Neural progenitor cell (in vitro differentiated cells): ENCODE data around the gene CACNA1D. TPM values are rescaled to one million over a fixed set of nuclear protein-coding genes. Genes with fewer than 3 reads are reported as not detected.

Experiments
- DNase-seq: peaks from one replicate; pipeline ENCODE4 v3.0.0-alpha.2; 2016; ENCODE audit warnings: low spot score
- H2AFZ ChIP-seq: fragments of 200-600 bp; sonication (generic); replicated peaks from 2 replicates; pipeline ENCODE4 v1.6.1; 2016; ENCODE audit warnings: antibody characterized with exemption
- H3F3A ChIP-seq: fragments of 200-600 bp; sonication (generic); 2 replicates; pipeline ENCODE4 v1.6.1; 2016; ENCODE audit warnings: antibody characterized with exemption, low read depth
- H3K27ac ChIP-seq: fragments of 200-600 bp; sonication (generic); 2 replicates; pipeline ENCODE4 v1.5.1; 2016; ENCODE audit warnings: mild to moderate bottlenecking
- H3K27me3 ChIP-seq: fragments of 200-600 bp; sonication (generic); 2 replicates; pipeline ENCODE4 v1.6.1; 2016; ENCODE audit warnings: mild to moderate bottlenecking, moderate library complexity
- H3K36me3 ChIP-seq: fragments of 200-600 bp; sonication (generic); 2 replicates; pipeline ENCODE4 v1.5.1; 2016
- H3K4me1 ChIP-seq: fragments of 200-600 bp; sonication (generic); 2 replicates; pipeline ENCODE4 v1.6.1; 2016; ENCODE audit warnings: mixed run types
- H3K4me2 ChIP-seq: fragments of 200-600 bp; sonication (generic); 2 replicates; pipeline ENCODE4 v1.6.1; 2016
- H3K4me3 ChIP-seq: fragments of 200-600 bp; sonication (generic); 2 replicates; pipeline ENCODE4 v1.5.1; 2016
- H3K79me2 ChIP-seq: fragments of 200-600 bp; sonication (generic); 2 replicates; pipeline ENCODE4 v1.6.1; 2016; ENCODE audit warnings: low read depth
- H3K9ac ChIP-seq: fragments of 200-600 bp; sonication (generic); 2 replicates; pipeline ENCODE4 v1.6.1; 2016
- H3K9me3 ChIP-seq: fragments of 200-600 bp; sonication (generic); 2 replicates; pipeline ENCODE4 v1.5.1; 2016; ENCODE audit warnings: low read depth
- H4K20me1 ChIP-seq: fragments of 200-600 bp; sonication (generic); 2 replicates; pipeline ENCODE4 v1.6.1; 2016; ENCODE audit warnings: low read depth
- H3K27ac Mint-ChIP-seq: 3 replicates; pipeline ENCODE4 v1.8.0; 2021; ENCODE audit warnings: mixed read lengths
- H3K27me3 Mint-ChIP-seq: 2 replicates; pipeline ENCODE4 v1.8.0; 2022; ENCODE audit warnings: low read depth, mild to moderate bottlenecking, inconsistent platforms, moderate library complexity, mixed read lengths; ENCODE audit not compliant: insufficient read depth
- H3K36me3 Mint-ChIP-seq: 3 replicates; pipeline ENCODE4 v1.8.0; 2021; ENCODE audit warnings: mixed read lengths
- H3K4me1 Mint-ChIP-seq: 3 replicates; pipeline ENCODE4 v1.8.0; 2021; ENCODE audit warnings: mixed read lengths
- H3K4me3 Mint-ChIP-seq: 3 replicates; pipeline ENCODE4 v1.8.0; 2021; ENCODE audit warnings: mild to moderate bottlenecking, moderate library complexity, mixed read lengths
- H3K9me3 Mint-ChIP-seq: 3 replicates; pipeline ENCODE4 v1.8.0; 2020; ENCODE audit warnings: mixed read lengths
- EZH2 ChIP-seq: fragments of 200-600 bp; sonication (generic); IDR thresholded peaks from 2 replicates; pipeline ENCODE4 v1.6.1; 2017; ENCODE audit warnings: antibody characterized with exemption, mild to moderate bottlenecking, moderate library complexity
- EZH2phosphoT487 ChIP-seq: fragments of 200-600 bp; sonication (generic); IDR thresholded peaks from 2 replicates; pipeline ENCODE4 v1.6.1; 2017; ENCODE audit warnings: antibody characterized with exemption
- total RNA-seq: library from RNA; depleted of rRNA; stranded (reverse); fragments of >200 nt; gene quantifications from 2 replicates; pipeline ENCODE4 v1.2.3, GENCODE V29; 2015; ENCODE audit warnings: low replicate concordance
- TF ChIP-seq, protein P1 (sequence below): fragments of 200-600 bp; sonication (generic); IDR thresholded peaks from 2 replicates; pipeline ENCODE4 v1.5.1; 2017; ENCODE audit warnings: antibody characterized with exemption, mild to moderate bottlenecking

CACNA1D gene
- total RNA-seq, 1 donor from 2014 or later = 4.7 TPM

DNA sequence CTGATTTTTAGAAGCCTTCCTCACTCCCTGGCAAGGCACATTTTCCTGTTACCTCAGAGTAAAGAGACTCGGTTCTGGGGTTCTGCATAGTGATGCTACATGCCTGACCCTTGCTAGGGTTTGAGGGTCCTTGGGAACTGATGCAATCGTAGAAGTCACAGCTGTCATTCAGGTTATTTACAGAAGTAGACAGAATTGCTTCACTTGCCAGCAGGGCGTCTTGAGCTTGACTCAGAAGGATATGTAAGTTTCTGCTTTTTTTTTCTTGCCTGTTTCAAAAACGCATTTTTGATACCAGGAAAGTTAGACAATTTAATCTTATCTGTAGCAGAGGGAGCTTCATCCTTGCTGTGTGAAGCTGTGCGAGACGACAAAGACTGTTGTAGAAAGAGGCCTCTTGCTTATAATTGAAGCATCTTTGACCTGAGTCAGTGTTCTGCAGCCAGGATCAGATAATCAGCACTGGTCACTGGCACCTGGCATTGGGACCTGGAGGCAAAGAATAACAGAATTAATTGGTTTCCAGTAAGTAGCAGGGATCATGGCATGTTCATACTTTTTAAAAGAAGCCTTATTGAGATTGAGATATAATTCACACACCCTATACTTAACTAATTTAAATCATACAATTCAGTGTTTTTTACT lies 24.8 kb downstream of the CACNA1D start:
- Histone ChIP-seq H3K4me2 (no peak overlapping the region), H2AFZ (no peak overlapping the region), H3K4me3 (no peak overlapping the region), H3K27me3 (no peaks in the 10 kb centered on the region), H3K4me1 (no peaks in the 10 kb centered on the region), H3K27ac (no peak overlapping the region), H3K9ac (no peak overlapping the region), H3K79me2 (no peaks in the 10 kb centered on the region), H4K20me1 (no peaks in the 10 kb centered on the region), H3K9me3 (no peaks in the 10 kb centered on the region), H3F3A (no peaks in the 10 kb centered on the region), H3K36me3 (no peaks in the 10 kb centered on the region)
- no peak for DNase-seq
- Mint-ChIP-seq H3K4me3 (no peak overlapping the region), H3K27ac (no peak overlapping the region), H3K36me3 (no peaks in the 10 kb centered on the region), H3K9me3 (no peaks in the 10 kb centered on the region), H3K4me1 (no peaks in the 10 kb centered on the region), H3K27me3 (peaks cover 8% of the 10 kb centered on the region)
- TF ChIP-seq, protein P1, sequence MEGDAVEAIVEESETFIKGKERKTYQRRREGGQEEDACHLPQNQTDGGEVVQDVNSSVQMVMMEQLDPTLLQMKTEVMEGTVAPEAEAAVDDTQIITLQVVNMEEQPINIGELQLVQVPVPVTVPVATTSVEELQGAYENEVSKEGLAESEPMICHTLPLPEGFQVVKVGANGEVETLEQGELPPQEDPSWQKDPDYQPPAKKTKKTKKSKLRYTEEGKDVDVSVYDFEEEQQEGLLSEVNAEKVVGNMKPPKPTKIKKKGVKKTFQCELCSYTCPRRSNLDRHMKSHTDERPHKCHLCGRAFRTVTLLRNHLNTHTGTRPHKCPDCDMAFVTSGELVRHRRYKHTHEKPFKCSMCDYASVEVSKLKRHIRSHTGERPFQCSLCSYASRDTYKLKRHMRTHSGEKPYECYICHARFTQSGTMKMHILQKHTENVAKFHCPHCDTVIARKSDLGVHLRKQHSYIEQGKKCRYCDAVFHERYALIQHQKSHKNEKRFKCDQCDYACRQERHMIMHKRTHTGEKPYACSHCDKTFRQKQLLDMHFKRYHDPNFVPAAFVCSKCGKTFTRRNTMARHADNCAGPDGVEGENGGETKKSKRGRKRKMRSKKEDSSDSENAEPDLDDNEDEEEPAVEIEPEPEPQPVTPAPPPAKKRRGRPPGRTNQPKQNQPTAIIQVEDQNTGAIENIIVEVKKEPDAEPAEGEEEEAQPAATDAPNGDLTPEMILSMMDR = no peak
- no peak for TF ChIP-seq EZH2phosphoT487
- no peak for TF ChIP-seq EZH2

- H3K36me3 ChIP-seq = no peaks in the 10 kb centered on the region
- Mint-ChIP-seq H3K9me3 (no peaks in the 10 kb centered on the region), H3K4me3 (no peak overlapping the region), H3K27ac (no peak overlapping the region), H3K4me1 (no peaks in the 10 kb centered on the region), H3K36me3 (no peaks in the 10 kb centered on the region), H3K27me3 (peaks cover 8% of the 10 kb centered on the region)
- H3K79me2 ChIP-seq = no peaks in the 10 kb centered on the region
- no peak for TF ChIP-seq EZH2phosphoT487
- TF ChIP-seq, protein P1 = no peak
- TF ChIP-seq EZH2 = no peak
- H3K27ac ChIP-seq = no peak overlapping the region
- no peaks in the 10 kb centered on the region for H3F3A ChIP-seq
- no peaks in the 10 kb centered on the region for H3K27me3 ChIP-seq
- no peak for DNase-seq
- no peaks in the 10 kb centered on the region for H4K20me1 ChIP-seq
- H3K9me3 ChIP-seq = no peaks in the 10 kb centered on the region
- no peak overlapping the region for H3K4me2 ChIP-seq
- H2AFZ ChIP-seq = no peak overlapping the region
- H3K4me3 ChIP-seq = no peak overlapping the region
- H3K9ac ChIP-seq = no peak overlapping the region
- H3K4me1 ChIP-seq = no peaks in the 10 kb centered on the region
These were observed 28.9 kb downstream of the CACNA1D start for GRCh38 chr3:53523346-53523745.

DNA sequence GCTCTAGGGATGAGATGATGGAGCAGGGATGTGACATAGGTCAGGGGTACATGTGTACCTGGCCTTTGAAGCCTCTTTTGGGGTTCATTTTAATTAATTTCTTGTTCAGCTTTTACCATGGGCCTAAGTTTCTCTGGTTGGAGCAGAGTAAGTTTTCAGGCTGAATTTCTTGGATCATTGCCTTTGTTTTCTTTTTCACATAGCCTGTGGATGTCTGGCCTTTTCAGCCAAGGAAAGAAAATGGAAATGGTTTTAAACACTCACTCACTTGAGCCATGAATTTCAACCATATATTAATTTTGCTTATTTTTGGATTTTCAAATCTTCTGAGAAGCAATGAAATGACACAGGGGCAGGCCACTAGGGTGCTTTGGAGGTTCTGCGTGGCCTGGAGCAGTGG lies 30.2 kb downstream of the CACNA1D start:
- no peaks in the 10 kb centered on the region for H3K4me1 ChIP-seq
- Mint-ChIP-seq H3K27me3 (peaks cover 5% of the 10 kb centered on the region), H3K27ac (no peak overlapping the region), H3K36me3 (no peaks in the 10 kb centered on the region), H3K9me3 (no peaks in the 10 kb centered on the region), H3K4me3 (no peak overlapping the region), H3K4me1 (no peaks in the 10 kb centered on the region)
- H3K27ac ChIP-seq = no peak overlapping the region
- H3K9me3 ChIP-seq = no peaks in the 10 kb centered on the region
- H3K4me2 ChIP-seq = no peak overlapping the region
- TF ChIP-seq EZH2phosphoT487 = no peak
- TF ChIP-seq EZH2 = no peak
- TF ChIP-seq, protein P1 = no peak
- no peaks in the 10 kb centered on the region for H3K36me3 ChIP-seq
- H3K4me3 ChIP-seq = no peak overlapping the region
- H3K27me3 ChIP-seq = no peaks in the 10 kb centered on the region
- H4K20me1 ChIP-seq = no peaks in the 10 kb centered on the region
- no peaks in the 10 kb centered on the region for H3F3A ChIP-seq
- H2AFZ ChIP-seq = no peak overlapping the region
- H3K9ac ChIP-seq = no peak overlapping the region
- no peak for DNase-seq
- no peaks in the 10 kb centered on the region for H3K79me2 ChIP-seq
